GM19395 (cell line): ENCODE data around the gene EFHC1.

ENCODE experiments used
- ATAC-seq: cut with Tn5 transposase; IDR thresholded peaks from one replicate; pipeline ENCODE4 v1.9.1; 2021; ENCODE audit warnings: mild to moderate bottlenecking, moderate library complexity; ENCODE audit not compliant: unreplicated experiment

The EFHC1 gene

DNA sequence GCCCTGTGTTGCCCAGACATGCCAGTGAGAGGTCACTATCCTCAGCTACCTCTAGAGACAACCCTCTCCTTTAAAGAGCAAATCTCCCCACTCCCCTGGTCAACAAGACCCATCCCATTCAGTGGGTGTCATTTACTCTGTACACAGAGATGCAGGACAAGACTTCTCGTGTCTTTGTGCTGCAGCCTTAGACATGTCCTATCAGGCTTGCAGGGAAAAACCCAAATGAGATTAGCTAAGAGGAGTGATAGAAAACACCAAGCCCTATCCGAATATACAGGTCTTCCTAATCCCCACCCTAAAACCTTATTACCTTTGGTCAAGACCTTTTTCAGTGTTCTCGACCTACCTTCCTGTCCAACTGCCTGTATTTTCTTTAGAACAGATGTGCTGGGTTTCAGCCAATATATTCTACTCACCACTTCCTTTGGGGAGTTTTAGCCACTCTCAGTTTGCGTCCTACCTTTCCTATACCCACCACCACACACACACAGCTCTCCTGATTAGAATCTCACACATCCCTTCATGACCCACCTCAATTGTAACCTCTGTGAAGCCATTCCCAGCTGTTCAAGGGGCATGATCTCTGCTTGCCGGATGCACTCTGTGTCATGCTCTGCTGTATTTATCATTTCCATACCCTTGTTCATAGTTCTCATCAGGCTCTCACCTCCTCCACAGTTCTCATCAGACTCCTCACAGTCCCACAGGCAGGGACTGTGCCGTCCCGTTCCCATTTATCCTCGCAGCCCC, 117.0 kb downstream of the EFHC1 start:
- peak; percentile 68 for ATAC-seq

- no peak for ATAC-seq
These were observed 118.2 kb downstream of the EFHC1 start for GRCh38 chr6:52538252-52538900.

DNA sequence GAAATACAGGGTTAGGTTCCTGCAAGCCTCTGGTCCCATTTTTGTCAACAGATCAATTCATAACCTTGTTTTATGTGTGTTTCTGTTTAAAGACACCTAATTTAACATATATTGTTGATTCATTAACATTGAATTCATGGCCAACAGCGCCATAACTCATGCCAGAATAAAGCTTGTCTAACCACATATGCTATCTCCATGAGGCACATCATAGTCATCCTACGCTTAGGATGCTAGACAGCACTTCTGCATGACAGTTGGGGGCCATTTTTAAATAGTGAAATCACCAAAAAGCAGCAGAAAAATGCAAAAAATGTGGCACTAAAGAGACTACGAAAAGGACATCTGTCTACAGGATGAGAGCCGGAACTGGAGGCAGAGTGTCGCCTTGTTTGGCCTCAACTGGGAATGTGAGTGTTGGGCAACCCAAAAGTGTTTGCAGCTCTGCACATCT, 118.8 kb downstream of the EFHC1 start:
- ATAC-seq: no peak

- no peak for ATAC-seq
These were observed 119.5 kb downstream of the EFHC1 start for GRCh38 chr6:52539607-52540006.

- ATAC-seq: no peak
These were observed 120.3 kb downstream of the EFHC1 start for GRCh38 chr6:52540286-52540902.

GRCh38 chr6:52541135-52541534, 121.0 kb downstream of the EFHC1 start:
- ATAC-seq: no peak

DNA sequence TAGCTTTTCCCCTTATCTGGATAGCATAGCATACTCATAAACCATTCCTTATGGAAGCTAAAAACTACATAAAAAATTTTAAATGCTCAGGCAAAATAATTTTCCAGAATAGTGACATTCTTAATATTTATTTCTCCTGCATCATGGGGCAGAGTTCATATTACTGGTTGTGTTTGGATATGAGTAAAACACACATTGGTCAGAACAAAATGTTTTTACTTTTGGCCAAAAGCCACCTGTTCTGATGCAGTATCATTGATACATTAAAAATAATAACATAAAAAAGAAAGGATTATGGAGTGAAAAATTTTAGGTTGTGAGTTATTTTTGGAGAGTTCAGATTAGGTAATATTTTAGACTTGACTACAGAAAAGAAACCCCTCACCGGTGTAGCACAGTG, 123.1 kb downstream of the EFHC1 start:
- ATAC-seq: no peak

- ATAC-seq: no peak
These were observed 123.8 kb downstream of the EFHC1 start for GRCh38 chr6:52543729-52544601.

GRCh38 chr6:52544602-52545405, 124.7 kb downstream of the EFHC1 start:
- no peak for ATAC-seq

- ATAC-seq: no peak
These were observed 125.4 kb downstream of the EFHC1 start for GRCh38 chr6:52545406-52546119.

GRCh38 chr6:52546192-52546591, 126.0 kb downstream of the EFHC1 start:
- ATAC-seq: peak; percentile 54

- peak; percentile 88 for ATAC-seq
These were observed 126.5 kb downstream of the EFHC1 start for GRCh38 chr6:52546678-52547077.

DNA sequence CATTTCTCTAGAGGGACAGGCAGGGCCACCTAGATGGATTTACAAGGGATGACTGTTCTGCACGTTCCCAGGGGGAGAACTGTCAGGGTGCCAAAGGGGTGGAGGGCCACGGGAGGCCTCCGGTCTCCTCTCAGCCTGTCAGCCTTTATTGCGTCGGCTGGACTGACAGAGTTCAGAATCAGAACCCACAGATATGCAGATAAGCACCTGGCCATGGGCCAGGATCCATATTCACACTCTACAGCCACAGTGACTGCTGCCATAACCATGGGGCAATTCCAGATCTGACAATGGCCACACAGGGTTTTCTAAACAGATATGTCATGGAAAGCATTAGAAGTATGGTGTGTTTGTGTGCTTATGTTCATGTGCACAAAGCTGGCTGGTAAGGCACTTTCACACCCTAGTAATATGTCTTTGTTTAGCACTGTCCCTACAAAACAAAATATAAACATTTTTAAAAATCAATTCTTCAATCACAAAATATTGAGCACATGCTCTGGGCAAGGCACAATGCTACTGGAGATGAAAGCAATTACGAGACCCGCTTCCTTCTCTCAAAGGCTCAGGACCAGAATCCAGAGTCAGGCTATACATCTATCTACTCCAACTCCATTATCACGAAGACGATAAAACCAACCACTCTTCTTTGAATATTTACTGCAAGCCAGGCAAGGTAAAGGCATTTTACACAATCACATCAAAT, 127.7 kb downstream of the EFHC1 start:
- no peak for ATAC-seq

GRCh38 chr6:52548353-52548713, 128.2 kb downstream of the EFHC1 start:
- no peak for ATAC-seq

GRCh38 chr6:52548999-52549398, 128.9 kb downstream of the EFHC1 start:
- no peak for ATAC-seq

DNA sequence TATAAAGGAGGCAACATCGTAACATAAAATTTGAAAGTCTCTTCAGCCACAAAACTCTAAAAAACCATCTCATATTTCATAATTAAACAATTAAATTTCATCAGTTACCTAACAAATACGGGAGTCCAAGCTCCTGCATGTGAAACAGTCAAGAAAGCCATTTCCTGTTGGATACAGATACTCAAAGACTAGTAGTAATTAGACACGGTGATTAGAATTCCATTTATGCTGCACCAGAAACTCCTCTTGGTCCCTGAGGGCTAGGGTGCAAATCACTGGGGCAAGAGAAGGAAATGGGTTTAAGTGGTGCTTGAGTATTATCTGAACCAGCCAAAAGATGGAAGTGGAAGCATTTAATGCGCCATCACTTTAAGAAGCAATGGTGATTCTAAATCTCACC, 129.3 kb downstream of the EFHC1 start:
- no peak for ATAC-seq

GRCh38 chr6:52550014-52550575, 130.0 kb downstream of the EFHC1 start:
- ATAC-seq: no peak

DNA sequence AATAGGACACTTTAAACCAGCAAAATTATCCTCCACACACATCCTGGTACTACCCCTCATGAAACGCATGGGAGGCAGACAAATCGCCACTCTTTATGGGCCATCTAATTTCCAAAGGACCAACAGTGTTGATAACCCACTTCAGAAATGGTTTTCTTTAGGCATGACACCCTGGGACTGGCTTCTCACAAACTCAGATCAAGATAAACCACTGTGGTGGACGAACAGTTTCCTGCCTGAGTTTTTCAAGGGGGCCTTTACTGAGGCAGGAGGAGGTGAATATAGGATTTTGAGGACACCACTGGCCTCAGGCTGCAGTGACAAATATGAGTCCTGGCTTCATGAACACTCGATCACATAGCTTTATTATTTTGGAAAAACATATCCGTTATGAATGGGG, 130.7 kb downstream of the EFHC1 start:
- ATAC-seq: no peak
